Bone marrow (tissue), 2 donors: ENCODE data around the gene NOS1AP.

Source experiments
- DNase-seq, 2 donors: peaks; one replicate each; lab custom pipeline; 2025; lab: John Stamatoyannopoulos, UW

NOS1AP gene

DNA sequence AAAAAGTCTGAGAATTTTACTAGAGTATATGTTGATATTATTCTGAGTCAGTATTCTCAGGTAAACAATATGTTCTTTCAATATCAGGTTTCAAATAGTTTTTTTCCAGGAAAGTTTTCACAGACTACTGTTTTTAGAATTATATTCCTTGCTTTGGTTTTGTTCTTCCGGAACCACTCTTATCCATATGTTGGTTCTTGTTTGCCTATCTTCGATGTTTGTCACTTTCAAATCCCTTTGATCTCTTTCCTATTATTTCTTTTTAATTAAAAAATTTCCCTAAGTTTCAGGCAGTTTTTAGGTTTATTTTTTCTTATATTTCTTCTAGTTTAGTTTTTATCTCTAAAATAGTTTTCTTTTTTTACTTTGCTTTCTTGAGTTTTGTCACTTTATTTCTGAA, 20.9 kb downstream of the NOS1AP start:
- DNase-seq: no peak

DNA sequence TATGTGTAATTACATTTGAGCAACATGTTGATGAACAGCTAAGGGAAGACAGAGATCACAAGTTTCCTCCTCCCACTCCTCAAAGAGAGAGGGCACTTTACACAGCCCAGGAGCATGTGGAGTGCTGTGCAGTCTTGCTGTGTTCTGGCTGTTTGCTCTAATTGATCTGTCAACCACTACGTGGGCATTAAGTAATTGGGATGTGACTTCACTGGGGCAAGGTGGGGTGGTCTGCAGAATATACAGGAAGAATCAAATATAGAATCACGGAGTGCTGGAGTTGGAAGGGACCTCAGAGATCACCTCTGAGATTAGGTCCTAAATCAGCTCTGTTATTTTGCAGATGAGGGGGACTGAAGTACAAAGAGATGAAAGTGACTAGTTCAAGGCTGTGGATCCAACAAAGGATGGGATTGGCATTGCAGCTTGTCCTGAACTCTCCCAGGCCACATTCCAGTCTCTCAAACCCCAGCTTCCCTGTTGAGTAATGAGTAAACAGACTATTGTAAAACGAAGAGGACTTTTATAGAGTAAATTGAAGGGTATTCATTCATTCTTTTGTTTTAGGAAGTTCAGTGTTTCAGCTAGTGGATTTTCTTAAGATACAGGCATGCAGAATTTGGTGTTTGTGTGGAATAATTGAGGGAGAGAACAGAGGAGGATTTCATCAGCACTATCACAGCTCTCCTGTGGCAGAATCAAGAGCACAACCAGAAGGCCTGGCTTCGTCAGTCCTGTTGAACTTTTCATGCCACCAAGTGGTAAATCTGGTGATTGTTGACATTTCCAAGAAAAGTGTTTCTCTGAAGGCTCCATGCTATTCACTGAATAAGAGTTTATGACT, 22.4 kb downstream of the NOS1AP start:
- DNase-seq: no peak

- no peak for DNase-seq
Measured at GRCh38 chr1:162093095-162093494, 23.6 kb downstream of the NOS1AP start.

GRCh38 chr1:162094271-162094670, 24.8 kb downstream of the NOS1AP start:
- DNase-seq: no peak

DNA sequence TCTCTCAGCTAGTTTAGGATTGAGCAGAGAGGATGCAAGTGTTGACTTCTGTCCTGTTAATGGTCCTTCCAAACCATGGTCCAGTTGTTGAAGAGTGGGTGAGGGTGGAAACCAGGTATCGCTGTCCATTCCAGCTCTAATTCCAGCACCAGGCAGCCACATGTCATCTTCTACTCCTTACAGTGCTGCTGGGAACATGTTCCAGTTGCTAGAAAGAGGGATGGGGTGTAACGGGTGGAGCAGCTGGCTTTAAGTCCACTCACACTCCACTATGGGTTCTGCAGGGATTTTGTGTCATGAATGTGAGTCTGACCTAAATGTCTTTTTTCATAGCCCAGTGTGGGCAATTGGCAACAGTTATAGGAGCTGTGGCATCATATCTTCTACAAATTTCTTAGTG, 25.2 kb downstream of the NOS1AP start:
- DNase-seq: no peak

GRCh38 chr1:162107911-162108310, 38.4 kb downstream of the NOS1AP start:
- DNase-seq: no peak

GRCh38 chr1:162108426-162108825, 38.9 kb downstream of the NOS1AP start:
- DNase-seq: no peak

GRCh38 chr1:162110910-162111309, 41.4 kb downstream of the NOS1AP start:
- no peak for DNase-seq

GRCh38 chr1:162111572-162111971, 42.1 kb downstream of the NOS1AP start:
- no peak for DNase-seq

- no peak for DNase-seq
Measured at GRCh38 chr1:162113419-162113818, 43.9 kb downstream of the NOS1AP start.

DNA sequence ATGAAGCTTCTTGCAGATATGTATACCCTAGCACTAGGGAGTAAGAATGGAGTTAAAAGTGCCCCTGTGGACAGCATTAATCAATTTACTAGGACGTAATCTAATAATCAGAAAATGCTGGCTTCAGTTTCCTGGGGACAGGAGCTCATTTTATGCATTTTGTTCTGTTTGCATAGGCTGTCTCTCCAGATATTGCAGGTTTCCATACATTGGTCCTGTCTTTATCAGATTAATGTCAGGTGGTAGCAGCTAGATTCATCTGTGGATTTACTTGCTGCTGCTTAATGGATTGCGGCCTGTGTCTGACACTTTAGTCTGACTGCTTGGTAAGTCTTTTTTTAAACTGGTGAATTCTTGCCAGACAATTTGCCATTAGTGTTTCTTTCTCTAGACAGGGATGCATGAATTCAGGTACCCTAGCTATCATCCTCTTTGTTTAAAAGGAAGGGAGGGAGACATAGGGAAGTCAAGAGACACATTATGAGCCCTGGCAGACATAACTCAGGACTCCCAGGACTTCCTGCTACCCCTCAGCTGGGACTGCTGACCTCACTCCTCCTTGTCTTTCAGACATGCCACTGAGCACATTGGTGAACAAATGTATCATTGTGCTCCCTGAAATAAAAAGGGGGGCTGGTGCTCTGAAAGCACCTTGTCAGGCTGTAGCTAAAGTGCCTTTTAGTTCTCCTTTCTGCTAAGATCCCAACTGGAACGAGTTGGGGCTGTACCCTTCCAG, 47.7 kb downstream of the NOS1AP start:
- no peak for DNase-seq

DNA sequence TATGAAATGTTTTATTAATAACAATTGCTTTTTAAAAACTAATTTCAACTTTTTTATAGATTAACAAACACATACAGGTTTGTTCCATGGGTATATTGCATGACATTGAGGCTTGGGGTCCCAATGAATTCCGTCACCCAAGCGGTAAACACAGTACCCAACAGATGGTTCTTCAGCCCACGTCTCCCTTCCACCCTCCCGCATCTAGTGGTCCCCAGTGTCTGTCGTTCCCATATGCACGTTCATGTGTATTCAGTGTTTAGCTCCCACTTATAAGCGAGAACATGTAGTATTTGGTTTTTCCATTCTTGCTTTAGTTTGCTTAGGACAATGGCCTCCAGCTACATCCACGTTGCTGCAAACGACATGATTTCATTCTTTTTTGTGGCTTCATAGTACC, 48.6 kb downstream of the NOS1AP start:
- DNase-seq: no peak

GRCh38 chr1:162128693-162129356, 59.3 kb downstream of the NOS1AP start:
- no peak for DNase-seq

GRCh38 chr1:162130308-162130707, 60.8 kb downstream of the NOS1AP start:
- no peak for DNase-seq

GRCh38 chr1:162131400-162132321, 62.2 kb downstream of the NOS1AP start:
- DNase-seq: no peak

- no peak for DNase-seq
Measured at GRCh38 chr1:162133566-162133965, 64.1 kb downstream of the NOS1AP start.

DNA sequence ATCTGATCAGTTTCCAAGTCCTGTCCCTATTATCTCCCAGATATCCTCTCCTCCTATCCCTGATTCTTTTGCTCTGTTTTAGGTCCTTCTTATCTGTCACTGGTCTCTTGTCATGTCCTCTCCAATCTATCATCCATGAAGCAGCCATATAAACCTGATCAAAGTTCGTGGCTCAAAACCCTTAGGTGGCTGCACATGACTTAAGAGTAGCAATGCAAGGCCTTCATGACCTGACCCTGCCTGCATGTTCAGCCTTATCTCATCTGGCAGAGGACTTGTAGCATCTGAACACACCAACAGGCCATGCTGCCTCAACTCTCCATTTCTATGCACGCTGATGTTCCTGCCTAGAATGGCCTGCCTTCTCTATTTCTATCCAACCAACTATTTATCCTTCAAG, 65.2 kb downstream of the NOS1AP start:
- DNase-seq: no peak

GRCh38 chr1:162135271-162135775, 65.8 kb downstream of the NOS1AP start:
- no peak for DNase-seq

GRCh38 chr1:162136760-162137159, 67.3 kb downstream of the NOS1AP start:
- no peak for DNase-seq

GRCh38 chr1:162137179-162137960, 67.9 kb downstream of the NOS1AP start:
- no peak for DNase-seq

DNA sequence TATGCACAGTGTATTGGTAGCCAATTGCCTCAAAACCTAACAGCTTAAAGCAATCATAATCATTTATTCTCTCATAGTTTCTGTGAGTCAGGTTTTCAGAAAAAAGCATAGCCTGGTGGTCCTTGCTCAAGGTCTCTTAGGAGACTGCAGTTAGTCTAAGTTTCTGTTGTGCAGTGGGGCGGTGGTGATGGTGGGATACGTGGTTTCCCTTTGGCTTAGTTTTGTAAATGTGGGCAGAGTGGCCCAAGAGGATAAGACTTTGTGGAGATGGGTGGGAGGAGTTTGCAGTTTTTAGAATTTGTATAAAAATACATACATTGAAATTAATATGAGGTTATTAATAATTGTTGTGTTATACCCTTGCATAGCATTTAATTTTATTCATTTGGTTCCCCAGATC, 68.6 kb downstream of the NOS1AP start:
- no peak for DNase-seq
